H4 (cell line): ENCODE measurements around the gene SORCS2. TPM values are rescaled to one million over a fixed set of nuclear protein-coding genes. Genes with fewer than 3 reads are reported as not detected.
"Not testable (repeated sequence)": the region's sequence is repeated elsewhere in the genome, so short reads cannot be mapped to it uniquely, and the experiment has no call there.

ENCODE experiments used
- DNase-seq: peaks from one replicate; pipeline ENCODE4 v3.0.0-alpha.2; 2015; ENCODE audit warnings: low spot score
- total RNA-seq: library from RNA; depleted of rRNA; stranded (reverse); fragments of >200 nt; shearing (Covaris generic); gene quantifications from 2 replicates; pipeline ENCODE4 v1.2.3, GENCODE V29; 2014

Gene SORCS2
- total RNA-seq, 1 experiment from 2014 or later = 0.02 TPM

- no peak for DNase-seq
These were observed 7.6 kb downstream of the SORCS2 start for GRCh38 chr4:7199771-7200441.

DNA sequence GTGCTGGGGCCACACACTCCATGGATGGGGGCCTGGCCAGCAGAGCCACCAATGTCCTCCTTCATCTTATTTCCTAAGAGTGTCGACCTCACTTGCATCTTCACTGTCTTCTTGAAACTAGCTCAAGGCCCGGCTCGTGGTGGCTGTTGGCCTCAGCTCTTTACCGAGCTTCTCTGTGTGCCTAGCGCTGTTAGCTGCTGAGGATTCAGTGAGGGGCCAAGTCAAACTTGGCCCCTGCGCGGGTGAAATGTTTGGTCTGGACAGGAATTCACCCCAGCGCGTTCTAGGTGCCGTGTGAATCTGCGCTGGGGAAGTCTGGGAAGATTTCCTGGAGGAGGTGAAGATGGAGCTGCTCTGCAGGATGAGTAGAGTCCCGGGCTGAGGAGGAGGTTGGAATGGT is 8.5 kb downstream of the SORCS2 start:
- no peak for DNase-seq

DNA sequence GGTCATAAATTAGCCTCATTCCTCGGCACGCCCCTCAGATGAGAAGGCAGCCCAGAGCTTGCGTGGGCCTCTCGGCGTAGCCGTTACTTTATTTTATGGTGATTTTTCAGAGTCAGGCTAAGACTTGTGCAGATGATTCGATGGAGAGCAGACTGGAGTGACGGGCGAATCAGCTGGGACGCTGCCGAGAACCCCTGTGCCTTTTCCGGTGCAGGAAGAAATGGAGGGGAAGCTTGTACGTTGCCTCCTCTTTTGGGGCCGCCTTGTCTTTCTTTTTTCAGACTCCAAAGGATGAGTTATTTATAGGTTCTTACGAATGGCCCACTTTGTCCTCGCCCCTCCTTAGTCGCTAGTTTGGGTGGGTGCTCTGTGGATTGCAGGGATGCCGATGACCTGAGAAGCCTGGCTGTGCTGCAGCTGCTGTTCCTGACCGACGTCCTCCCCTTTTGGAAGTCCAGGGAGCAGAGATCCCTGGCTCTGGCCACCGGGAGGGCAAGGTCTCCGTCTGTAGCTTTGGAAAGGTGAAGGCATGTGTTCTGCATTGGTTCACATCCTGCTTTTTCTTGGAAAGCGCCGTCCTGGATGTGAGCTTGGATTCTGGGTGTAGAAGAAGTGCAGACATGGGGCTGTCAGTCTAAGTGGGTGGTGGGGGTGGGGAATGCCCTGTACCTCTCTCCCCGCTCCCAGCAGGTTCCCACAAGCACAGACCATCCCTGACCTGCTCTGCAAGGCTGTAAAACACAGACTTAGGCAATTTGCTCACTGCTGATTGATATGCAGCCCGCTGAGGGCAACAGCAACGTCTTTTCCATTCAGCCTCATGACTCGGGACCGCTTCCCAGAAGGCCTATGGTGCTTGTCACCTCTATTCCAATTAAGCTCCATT is 9.3 kb downstream of the SORCS2 start:
- DNase-seq = no peak

DNA sequence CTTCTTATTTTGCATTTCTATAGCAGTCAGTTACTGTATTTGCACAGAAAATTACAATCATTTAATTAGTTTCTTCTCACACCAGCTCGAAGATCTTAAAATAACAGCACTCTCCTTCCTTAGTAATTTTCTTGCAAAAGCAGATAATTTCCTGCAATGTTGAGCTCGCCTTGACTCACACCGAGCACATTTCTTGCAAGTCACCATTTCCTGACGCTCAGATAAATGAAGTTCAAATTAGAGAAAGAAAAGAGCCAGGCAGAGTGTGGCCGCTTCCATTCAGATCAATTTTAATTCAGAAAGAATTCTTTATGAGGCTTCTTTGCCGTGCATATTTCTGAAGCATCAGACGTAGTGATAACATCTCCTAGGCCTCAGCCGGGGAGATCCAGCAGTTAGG is 10.1 kb downstream of the SORCS2 start:
- DNase-seq = no peak

GRCh38 chr4:7204656-7205387 is 12.5 kb downstream of the SORCS2 start:
- DNase-seq = no peak

- peak; percentile 58 for DNase-seq
These were observed 14.0 kb downstream of the SORCS2 start for GRCh38 chr4:7206385-7206784.

DNA sequence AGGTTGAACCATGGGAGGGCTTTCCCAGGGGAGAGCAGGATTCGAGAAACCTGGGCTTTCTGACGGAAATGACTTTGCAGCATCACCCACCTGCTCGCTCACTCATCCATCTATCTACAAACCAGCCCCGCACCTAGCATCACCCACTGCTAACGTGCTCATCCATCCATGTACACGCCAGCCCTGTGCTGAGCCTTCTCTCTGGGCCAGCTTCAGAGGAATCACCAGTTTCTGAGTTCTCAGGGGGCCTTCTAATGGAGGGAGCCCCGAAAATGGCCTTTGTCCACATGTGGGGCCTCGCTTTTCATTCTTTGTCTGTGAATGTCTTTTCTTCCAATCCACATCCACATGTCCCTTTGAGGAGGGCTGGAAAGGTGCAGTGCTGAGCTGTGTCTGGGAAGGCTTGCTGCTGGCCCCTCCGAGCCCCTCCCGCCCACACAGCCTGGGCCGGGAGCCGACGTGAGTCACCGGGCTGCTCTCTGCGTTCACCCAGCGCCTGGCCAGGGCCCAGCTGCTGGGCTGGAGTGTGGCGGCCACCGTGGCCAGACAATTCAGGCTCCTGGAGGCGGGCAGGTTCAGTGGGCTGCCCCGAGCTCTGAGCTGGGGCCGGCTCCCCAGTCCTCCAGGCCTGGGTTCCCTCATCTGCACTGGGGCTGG is 14.7 kb downstream of the SORCS2 start:
- DNase-seq = peak; percentile 83

GRCh38 chr4:7207628-7208231 is 15.4 kb downstream of the SORCS2 start:
- DNase-seq = no peak

- DNase-seq = no peak
These were observed 16.4 kb downstream of the SORCS2 start for GRCh38 chr4:7208509-7209451.

GRCh38 chr4:7209699-7210098 is 17.4 kb downstream of the SORCS2 start:
- DNase-seq = no peak

DNA sequence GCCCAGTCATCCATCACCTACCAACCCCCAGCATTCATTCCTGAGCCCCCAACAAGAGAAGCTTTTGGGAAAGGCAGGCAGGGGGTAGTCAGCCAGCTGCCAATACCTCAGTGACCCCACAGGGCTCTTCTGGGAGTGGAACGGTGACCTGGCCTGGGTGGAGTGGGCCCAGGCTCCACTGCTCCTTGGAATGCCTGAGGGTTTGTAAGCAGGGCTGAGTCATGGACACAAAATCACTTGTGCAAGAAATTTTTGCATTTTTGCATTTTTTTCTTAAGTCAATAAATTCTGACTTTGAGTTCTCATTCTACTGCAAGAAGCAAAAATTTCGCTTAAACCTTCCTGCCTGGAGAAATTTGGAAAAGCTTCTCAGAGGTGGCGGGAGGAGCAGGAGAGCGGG is 18.5 kb downstream of the SORCS2 start:
- no peak for DNase-seq

- DNase-seq = no peak
These were observed 19.9 kb downstream of the SORCS2 start for GRCh38 chr4:7212101-7212674.

GRCh38 chr4:7212921-7213320 is 20.6 kb downstream of the SORCS2 start:
- DNase-seq = no peak

DNA sequence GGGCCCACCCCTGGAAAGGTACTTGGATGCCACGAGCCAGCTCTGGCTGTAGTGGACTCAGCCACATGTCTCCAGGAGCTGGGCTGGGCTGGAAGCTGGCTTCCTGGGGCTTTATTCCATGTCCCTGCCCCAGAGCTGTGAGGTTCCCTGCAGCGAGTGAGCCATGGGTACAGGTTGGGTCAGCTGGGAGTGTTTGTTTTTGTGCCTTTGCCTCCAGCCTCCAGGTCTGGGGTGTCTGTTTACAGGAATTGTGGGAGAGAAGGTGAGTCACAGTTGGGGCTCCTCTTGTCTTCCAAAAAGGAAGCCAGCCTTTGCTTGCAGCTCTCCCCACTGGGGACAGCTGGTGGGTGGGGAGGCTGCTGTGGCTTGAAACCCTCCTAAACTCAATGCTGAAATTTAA is 21.5 kb downstream of the SORCS2 start:
- DNase-seq = no peak

- DNase-seq = no peak
These were observed 22.0 kb downstream of the SORCS2 start for GRCh38 chr4:7214359-7214758.

GRCh38 chr4:7215187-7215586 is 22.8 kb downstream of the SORCS2 start:
- DNase-seq = not testable (repeated sequence)

- DNase-seq = no peak
These were observed 24.7 kb downstream of the SORCS2 start for GRCh38 chr4:7217039-7217438.

GRCh38 chr4:7217474-7218321 is 25.4 kb downstream of the SORCS2 start:
- no peak for DNase-seq

DNA sequence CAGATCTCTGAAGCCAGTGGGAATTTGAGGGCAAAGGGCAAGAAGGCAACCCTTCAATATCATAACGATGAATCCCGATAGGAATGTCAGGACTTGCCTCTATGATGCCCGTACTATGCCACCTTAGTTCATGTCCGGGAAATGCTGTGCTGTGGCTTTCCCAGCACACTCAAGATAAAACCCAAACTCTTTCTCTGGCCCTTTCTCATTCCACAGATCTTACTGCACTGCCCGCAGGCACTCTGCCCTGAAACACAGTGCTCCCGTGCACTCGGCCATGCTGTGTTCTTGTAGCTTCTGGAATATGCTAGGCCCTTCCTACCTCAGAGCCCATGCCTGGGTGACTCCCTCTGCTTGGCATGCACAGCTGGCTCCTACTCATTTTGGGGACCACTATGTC is 26.3 kb downstream of the SORCS2 start:
- no peak for DNase-seq
